NCI-H69 (cell line): ENCODE measurements around the gene GPR39.

Experiments
- DNase-seq: peaks from one replicate; lab custom pipeline; 2025; lab: John Stamatoyannopoulos, UW

GPR39 gene

GRCh38 chr2:132604561-132604960, 188.0 kb downstream of the GPR39 start:
- no peak for DNase-seq

DNA sequence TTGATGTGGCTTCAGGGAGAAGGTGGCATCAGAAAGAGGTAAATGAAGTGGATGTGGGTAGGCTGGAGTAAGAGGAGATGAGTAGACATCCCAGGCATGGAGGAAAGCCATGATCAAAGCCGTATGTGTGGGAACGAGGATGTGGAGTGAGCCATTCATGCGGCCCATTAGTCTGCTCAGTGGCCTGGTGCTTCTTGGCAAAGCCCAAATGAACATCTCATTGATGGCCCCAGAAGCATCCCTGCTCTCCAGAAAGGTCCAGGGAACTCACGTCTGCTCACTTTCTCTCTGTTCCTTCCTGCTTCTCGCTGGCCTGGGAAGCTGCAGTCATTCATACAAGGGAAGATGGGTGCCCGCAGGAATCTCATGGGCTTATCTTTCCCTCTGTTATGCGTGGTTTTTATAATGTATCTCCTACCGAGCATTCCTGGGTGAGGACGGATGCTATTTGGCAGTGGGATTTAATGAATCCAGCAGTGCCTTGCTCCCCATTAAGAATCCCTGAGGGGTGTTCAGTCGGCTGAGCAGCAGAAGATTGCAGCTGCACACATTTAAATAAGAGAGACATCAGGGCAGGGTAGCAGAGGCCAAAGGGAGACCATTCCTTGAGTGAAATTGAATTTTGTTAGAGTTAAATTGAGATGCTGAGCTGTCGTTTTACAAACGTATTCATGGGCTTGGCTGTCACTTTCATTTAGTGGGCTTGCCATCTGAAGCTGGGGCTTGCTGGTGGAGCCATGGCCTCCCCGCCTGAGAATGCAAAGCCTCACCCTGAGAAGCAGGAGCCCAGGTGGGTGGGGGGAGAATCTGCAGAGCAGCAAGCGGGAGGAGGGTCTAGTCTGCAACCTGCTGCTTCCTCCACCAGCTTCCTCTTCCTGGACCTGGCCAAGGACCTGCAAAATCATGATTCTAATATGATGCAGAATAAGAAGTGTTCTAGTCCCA, 188.9 kb downstream of the GPR39 start:
- DNase-seq = no peak

GRCh38 chr2:132606649-132607048, 190.0 kb downstream of the GPR39 start:
- no peak for DNase-seq

- DNase-seq = no peak
Observed at GRCh38 chr2:132607426-132608090, 191.0 kb downstream of the GPR39 start.

DNA sequence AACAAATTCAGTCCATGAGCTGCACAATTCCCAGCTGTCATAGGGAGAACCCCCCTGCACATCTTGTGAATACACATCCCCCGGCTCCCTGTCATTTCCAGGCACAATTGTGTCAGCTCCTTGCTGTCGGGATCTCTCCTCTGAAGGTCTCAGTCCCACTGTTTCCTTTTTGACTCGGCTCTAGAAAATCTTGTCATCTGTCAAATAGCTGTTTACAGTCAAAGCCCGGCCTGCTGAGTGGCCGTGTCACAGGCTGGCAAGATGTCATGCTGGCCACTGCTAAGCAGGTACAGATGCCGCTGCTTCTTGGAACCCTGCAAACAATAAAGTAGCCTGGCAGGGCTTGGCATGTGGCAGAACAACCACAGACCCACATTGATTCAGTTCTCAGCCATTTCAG, 191.7 kb downstream of the GPR39 start:
- no peak for DNase-seq

DNA sequence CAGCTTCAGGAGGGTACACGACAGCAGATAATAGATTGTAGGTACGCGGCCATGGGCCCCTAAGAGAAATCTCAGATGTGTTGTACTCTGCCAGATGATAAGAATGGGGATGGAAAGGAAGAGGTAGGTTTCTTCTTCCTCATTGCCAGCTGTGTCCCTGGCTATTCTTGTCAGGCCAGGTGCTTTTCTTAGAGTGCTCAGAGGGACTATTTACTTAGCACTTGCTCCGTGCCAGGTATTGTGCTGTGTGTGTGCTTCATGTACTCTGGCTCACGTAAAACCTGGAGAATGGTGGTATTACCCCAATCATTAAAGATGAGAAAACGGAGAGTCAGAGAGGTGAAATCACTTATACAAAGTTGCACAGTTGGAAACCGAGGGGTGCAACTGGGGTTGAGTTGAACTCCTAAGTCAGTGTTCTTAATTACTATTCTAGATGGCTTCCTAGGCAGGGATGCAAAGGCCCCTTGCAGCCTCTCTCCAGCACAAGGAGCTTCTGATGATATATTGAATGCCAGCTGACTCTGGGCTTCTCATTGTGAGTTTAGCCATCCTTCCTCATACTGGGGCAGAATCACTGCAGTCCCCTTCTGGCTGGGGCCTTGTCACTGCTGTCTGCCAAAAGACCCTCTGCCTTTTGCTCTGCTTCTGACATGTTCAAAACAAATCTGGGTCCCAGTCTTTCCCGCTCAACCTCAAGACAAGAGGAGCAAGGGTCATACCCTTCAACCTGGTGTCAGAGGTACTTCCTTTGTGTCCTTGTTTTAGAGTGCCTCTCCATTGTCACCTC, 192.7 kb downstream of the GPR39 start:
- DNase-seq = no peak

DNA sequence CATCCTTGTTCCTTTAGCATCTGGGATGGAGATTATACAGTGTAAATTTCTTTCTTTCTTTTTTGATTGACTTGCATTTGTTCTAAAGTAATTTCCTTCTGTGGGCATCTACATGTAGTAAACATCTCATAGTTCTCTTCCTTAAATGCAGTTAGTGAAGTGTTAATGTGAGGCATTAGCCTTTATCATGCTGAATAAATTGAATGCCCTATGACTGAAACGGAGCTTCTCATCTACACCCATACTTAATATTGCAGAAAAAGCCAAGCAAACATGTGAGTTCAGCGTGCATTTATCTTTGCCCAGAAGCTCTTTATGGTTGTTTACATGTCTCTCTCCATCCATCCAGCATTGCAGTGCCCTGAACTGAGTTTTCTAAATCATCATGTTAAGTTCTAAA, 195.1 kb downstream of the GPR39 start:
- no peak for DNase-seq

GRCh38 chr2:132615329-132616085, 198.9 kb downstream of the GPR39 start:
- no peak for DNase-seq

- DNase-seq = no peak
Observed at GRCh38 chr2:132617989-132618388, 201.4 kb downstream of the GPR39 start.

DNA sequence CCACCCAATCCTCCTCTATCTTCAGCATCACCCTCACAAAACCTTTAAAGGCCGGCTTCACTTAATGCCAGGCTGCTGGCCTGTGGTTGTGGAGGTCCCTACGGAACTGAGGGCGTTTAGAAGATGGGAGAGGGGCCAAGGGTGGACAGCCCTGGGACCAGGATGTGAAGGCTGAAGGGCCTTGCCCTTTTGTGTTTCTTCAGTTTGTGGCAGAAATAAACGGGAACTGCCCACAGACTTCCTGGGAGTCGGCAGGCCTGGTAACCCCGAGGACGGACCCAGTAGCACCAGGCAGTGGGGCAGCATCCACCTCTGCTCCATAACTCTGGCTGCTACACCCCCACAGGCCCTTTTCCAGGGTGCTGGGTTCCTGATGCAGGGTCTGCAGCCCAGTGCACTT, 202.1 kb downstream of the GPR39 start:
- no peak for DNase-seq

DNA sequence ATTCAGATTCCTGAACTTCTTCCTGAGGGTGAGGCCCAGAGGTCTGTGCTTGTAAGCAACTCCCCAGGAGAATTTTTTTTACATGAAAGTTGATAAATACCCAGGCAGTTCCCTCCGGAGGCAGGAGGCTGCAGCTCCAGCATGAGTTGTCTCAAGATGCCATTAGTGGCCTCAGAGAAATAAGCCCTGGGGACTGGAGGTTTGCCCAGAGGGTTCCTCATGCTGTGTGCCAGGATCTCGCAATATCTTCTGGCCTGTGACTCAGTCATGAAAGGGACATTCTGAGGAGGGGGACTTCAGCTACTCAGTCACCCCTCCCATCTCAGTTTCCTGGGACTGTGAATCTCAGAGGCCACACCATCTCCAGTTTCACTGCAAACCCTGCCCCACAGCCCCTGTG, 203.5 kb downstream of the GPR39 start:
- no peak for DNase-seq

DNA sequence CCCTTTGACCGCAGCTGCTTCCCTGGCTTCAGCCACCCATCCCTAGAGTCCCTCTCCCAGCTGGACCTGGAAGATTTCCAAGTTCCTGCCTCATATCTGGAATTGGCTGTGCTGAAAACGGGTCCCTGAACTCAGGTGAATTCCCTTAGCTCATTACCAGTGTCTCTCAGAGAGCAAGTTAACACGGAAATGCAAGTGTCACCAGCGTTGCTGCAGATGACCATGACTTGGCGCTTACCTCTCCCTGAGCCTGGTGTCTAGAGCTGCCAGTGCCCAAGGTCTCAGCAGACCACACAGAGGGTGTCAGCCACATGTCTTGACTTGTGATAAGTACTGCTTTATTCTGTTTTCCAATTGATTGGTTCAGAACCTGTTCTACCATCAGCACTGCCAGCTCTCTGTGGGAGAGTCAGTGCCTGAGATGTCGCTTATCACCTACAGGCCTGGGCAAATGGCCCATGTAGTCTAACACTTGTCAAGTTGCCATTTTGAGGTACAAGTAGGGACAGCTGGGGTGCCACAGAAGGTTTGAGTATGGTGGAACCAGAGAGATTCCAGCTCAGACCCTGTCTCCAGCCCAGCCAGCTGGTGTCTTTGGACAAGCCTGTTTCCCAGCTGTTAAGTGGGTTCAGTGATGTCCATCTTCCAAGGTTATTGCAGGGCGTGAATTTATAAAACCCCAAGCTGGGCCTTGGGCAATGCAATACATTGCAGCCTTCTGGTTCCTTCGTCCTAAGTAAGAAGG, 204.7 kb downstream of the GPR39 start:
- DNase-seq = no peak

DNA sequence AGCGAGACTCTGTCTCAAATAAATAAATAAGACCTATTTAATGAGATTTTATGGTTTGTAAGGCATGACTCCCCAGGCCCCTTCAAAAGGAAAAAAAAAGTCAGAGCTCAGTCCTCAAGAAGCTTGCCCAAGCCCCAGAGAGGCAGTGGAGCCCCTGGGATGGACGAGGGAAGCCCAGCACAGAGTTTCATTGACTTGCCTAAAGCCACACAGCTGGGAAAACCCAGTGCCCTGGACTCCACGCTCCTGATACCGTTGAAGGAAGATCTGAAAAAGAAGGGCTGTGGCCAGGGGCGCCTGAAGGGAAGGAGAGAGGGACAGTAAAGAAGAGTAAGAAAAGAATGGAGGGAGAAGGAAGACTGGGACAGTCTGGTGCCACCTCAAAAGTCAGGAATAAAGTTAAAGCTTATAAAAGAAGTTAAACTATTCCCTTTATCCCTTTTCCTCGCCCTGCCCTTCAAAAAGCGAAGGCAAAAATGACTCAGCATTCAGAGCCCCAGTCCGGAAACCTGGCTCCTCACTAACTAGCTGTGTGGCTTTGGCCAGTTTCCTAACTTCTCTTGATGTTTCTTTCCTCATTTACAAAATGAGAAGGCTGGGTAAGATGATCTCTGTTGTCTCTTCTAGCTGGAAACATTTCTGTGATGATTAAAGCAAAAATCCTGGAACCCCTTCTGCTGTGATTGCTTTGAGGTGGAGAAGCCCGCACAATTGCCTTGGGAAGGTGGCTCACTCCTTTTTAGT, 206.7 kb downstream of the GPR39 start:
- DNase-seq = no peak

- no peak for DNase-seq
Observed at GRCh38 chr2:132627536-132627935, 210.9 kb downstream of the GPR39 start.

GRCh38 chr2:132632000-132632649, 215.5 kb downstream of the GPR39 start:
- no peak for DNase-seq

DNA sequence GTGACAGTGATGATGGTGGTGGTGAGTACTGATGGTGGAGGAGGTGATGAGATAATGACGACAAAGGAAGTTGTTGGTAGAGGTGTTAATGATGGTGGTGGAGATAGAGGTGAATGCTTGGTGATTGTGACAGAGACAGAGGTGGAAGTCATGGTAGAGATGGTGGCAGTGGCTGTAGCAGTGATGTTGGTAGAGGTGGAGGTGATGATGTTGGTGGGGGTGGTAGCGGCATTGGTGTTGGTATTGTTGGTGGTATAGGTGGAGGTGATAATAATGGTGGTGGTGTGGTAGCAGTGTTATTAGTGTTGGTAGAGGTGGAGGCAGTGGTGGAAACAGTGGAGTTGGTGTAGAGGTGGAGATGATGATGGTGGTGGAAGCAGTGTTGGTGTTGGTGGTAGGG, 217.0 kb downstream of the GPR39 start:
- no peak for DNase-seq

DNA sequence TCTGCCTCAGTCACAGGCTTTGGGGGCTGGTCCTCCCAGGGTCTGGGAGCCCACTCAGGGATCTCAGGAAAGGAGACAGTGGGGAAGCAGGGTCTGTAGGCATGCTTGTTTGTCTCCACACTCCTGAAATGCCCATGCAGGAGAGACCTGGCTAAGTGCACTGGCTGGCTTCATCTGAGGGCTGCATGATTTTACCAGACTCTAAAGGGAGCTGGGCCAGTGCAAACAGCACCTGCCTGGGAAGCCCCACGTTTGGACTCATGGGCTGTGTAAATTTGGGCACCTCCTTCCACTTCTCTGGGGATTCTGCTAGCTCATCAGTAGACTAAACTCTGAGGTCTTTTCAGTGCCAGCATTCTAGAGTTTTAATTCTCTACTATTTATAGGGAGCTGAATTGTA, 219.7 kb downstream of the GPR39 start:
- DNase-seq = no peak

GRCh38 chr2:132638313-132639040, 221.9 kb downstream of the GPR39 start:
- DNase-seq = no peak

DNA sequence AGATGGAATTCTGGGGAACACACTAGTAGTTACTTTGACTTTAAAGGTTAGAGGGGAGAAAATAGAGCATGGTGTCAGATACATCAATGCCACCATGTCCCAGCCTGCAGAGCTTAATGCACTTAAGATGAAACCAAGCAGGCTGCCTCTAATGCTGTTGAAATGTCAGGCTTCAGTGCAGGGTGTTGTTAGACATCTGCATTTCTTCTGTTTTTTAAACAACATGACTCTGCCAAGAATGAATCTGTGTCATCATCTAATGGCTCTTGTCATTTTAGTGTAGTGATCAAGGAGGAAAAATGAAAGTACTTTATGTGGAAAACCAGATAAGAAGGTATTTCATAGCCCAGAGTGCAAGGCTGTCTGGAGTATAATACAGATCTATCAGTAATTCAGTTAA, 223.5 kb downstream of the GPR39 start:
- no peak for DNase-seq
